IgD-negative memory B cell (primary cell): ENCODE data around the gene TP53I3. TPM values are rescaled to one million over a fixed set of nuclear protein-coding genes. Genes with fewer than 3 reads are reported as not detected.
A peak's percentile ranks its signal among the peaks of the same experiment; 100 is the strongest.
"Not testable (repeated sequence)": the region's sequence is repeated elsewhere in the genome, so short reads cannot be mapped to it uniquely, and the experiment has no call there.

ENCODE experiments used
- H3K27ac Mint-ChIP-seq, 3 donors: one replicate each; pipeline ENCODE4 v1.8.0; 2020 to 2022; ENCODE audit warnings: mild to moderate bottlenecking in 3 of 3, mixed read lengths in 3 of 3, moderate library complexity in 1 of 3
- H3K27me3 Mint-ChIP-seq: one replicate; pipeline ENCODE4 v1.8.0; 2021; ENCODE audit warnings: mixed read lengths
- H3K36me3 Mint-ChIP-seq: one replicate; pipeline ENCODE4 v1.8.0; 2020; ENCODE audit warnings: mild to moderate bottlenecking, mixed read lengths
- H3K4me1 Mint-ChIP-seq, 3 donors: one replicate each; pipeline ENCODE4 v1.8.0; 2020 to 2022; ENCODE audit warnings: mixed read lengths in 3 of 3, mild to moderate bottlenecking in 1 of 3
- H3K4me3 Mint-ChIP-seq, 4 donors: one replicate each; pipeline ENCODE4 v1.8.0; 2020 to 2022; ENCODE audit warnings: mild to moderate bottlenecking in 4 of 4, mixed read lengths in 4 of 4, moderate library complexity in 3 of 4
- H3K9me3 Mint-ChIP-seq, 3 donors: one replicate each; pipeline ENCODE4 v1.8.0; 2020 to 2021; ENCODE audit warnings: mixed read lengths in 3 of 3, mild to moderate bottlenecking in 1 of 3
- polyA plus RNA-seq: library from polyadenylated mRNA; unstranded; fragments of 300-500 nt; fragmentation: Illumina TruSeq; gene quantifications from one replicate; pipeline ENCODE4 v1.2.3, GENCODE V29; 2021

TP53I3 gene
- polyA plus RNA-seq, 1 donor from 2014 or later = 4.1 TPM

GRCh38 chr2:24107336-24107735 is 22.7 kb upstream of the TP53I3 start:
- Mint-ChIP-seq H3K27me3 (no peaks in the 10 kb centered on the region), H3K4me1 (peaks cover 3 to 9% (median 5%) of the 10 kb centered on the region in 3 donors), H3K36me3 (peaks cover 5% of the 10 kb centered on the region), H3K4me3 (no peak overlapping the region), H3K9me3 (peaks cover 4 to 18% (median 8%) of the 10 kb centered on the region in 3 donors), H3K27ac (no peak overlapping the region)

GRCh38 chr2:24106786-24107185 is 22.2 kb upstream of the TP53I3 start:
- Mint-ChIP-seq H3K4me1 (peaks cover 3 to 9% (median 9%) of the 10 kb centered on the region in 3 donors), H3K9me3 (peaks cover 4 to 18% (median 8%) of the 10 kb centered on the region in 3 donors), H3K27ac (no peak overlapping the region), H3K36me3 (peaks cover 5% of the 10 kb centered on the region), H3K4me3 (no peak overlapping the region), H3K27me3 (no peaks in the 10 kb centered on the region)

GRCh38 chr2:24105816-24106215 is 21.2 kb upstream of the TP53I3 start:
- Mint-ChIP-seq H3K4me3 (no peak overlapping the region), H3K9me3 (peaks cover 4 to 18% (median 8%) of the 10 kb centered on the region in 3 donors), H3K4me1 (peaks cover 3 to 9% (median 9%) of the 10 kb centered on the region in 3 donors)

GRCh38 chr2:24104906-24105305 is 20.3 kb upstream of the TP53I3 start:
- peaks cover 4 to 18% (median 8%) of the 10 kb centered on the region in 3 donors for H3K9me3 Mint-ChIP-seq
- no peaks in the 10 kb centered on the region for H3K27me3 Mint-ChIP-seq
- H3K36me3 Mint-ChIP-seq = peaks cover 5% of the 10 kb centered on the region
- H3K4me1 Mint-ChIP-seq = peaks cover 3 to 9% (median 9%) of the 10 kb centered on the region in 3 donors
- peak overlapping the region in 2 of 3 donors; percentile 15 to 92 for H3K27ac Mint-ChIP-seq
- H3K4me3 Mint-ChIP-seq = peak overlapping the region in 2 of 4 donors; percentile 32 to 65

More at GRCh38 chr2:24105816-24106215, 21.2 kb upstream of the TP53I3 start:
- Mint-ChIP-seq H3K27me3 (no peaks in the 10 kb centered on the region), H3K36me3 (peaks cover 5% of the 10 kb centered on the region), H3K27ac (peak overlapping the region in 1 of 3 donors; percentile 62)

GRCh38 chr2:24104110-24104650 is 19.5 kb upstream of the TP53I3 start:
- peak overlapping the region in 1 of 3 donors; percentile 76 for H3K27ac Mint-ChIP-seq
- H3K9me3 Mint-ChIP-seq = peaks cover 4 to 15% (median 11%) of the 10 kb centered on the region in 3 donors
- H3K36me3 Mint-ChIP-seq = peaks cover 5% of the 10 kb centered on the region
- H3K27me3 Mint-ChIP-seq = no peaks in the 10 kb centered on the region
- H3K4me1 Mint-ChIP-seq = peaks cover 3 to 9% (median 9%) of the 10 kb centered on the region in 3 donors
- H3K4me3 Mint-ChIP-seq = peak overlapping the region in 1 of 4 donors; percentile 5

- H3K36me3 Mint-ChIP-seq = peaks cover 9% of the 10 kb centered on the region
- H3K4me1 Mint-ChIP-seq = peaks cover 3 to 9% (median 9%) of the 10 kb centered on the region in 3 donors
- H3K9me3 Mint-ChIP-seq = peaks cover 4 to 11% (median 8%) of the 10 kb centered on the region in 3 donors
- no peak overlapping the region for H3K4me3 Mint-ChIP-seq
- no peak overlapping the region for H3K27ac Mint-ChIP-seq
- H3K27me3 Mint-ChIP-seq = no peaks in the 10 kb centered on the region
Observed at GRCh38 chr2:24102677-24103076, 18.0 kb upstream of the TP53I3 start.

GRCh38 chr2:24101992-24102391 is 17.4 kb upstream of the TP53I3 start:
- Mint-ChIP-seq H3K27ac (no peak overlapping the region), H3K4me3 (no peak overlapping the region), H3K27me3 (no peaks in the 10 kb centered on the region), H3K9me3 (peaks cover under 1 to 11% (median 4%) of the 10 kb centered on the region in 3 donors), H3K4me1 (peaks cover 3 to 9% (median 9%) of the 10 kb centered on the region in 3 donors), H3K36me3 (peaks cover 11% of the 10 kb centered on the region)

GRCh38 chr2:24100732-24101131 is 16.1 kb upstream of the TP53I3 start:
- not testable (repeated sequence) for H3K27me3 Mint-ChIP-seq, H3K9me3 Mint-ChIP-seq, H3K4me3 Mint-ChIP-seq, H3K4me1 Mint-ChIP-seq, H3K27ac Mint-ChIP-seq
- H3K36me3 Mint-ChIP-seq = peaks cover 13% of the 10 kb centered on the region

GRCh38 chr2:24095171-24095677 is 10.6 kb upstream of the TP53I3 start:
- H3K4me1 Mint-ChIP-seq = not testable (repeated sequence)

GRCh38 chr2:24093270-24093669 is 8.6 kb upstream of the TP53I3 start:
- H3K4me3 Mint-ChIP-seq, H3K27ac Mint-ChIP-seq, H3K9me3 Mint-ChIP-seq, H3K27me3 Mint-ChIP-seq, H3K4me1 Mint-ChIP-seq: not testable (repeated sequence)
- peaks cover 10% of the 10 kb centered on the region for H3K36me3 Mint-ChIP-seq

More at GRCh38 chr2:24095171-24095677, 10.6 kb upstream of the TP53I3 start:
- not testable (repeated sequence) for H3K27me3 Mint-ChIP-seq, H3K9me3 Mint-ChIP-seq, H3K4me3 Mint-ChIP-seq
- peak overlapping the region in 1 of 3 donors; percentile 35 for H3K27ac Mint-ChIP-seq
- H3K36me3 Mint-ChIP-seq = peaks cover 11% of the 10 kb centered on the region

GRCh38 chr2:24088821-24089359 is 4.3 kb upstream of the TP53I3 start:
- Mint-ChIP-seq H3K27me3 (no peaks in the 10 kb centered on the region), H3K36me3 (peaks cover 5% of the 10 kb centered on the region), H3K4me3 (no peak overlapping the region), H3K9me3 (no peaks in the 10 kb centered on the region), H3K4me1 (peaks cover 4 to 8% (median 7%) of the 10 kb centered on the region in 3 donors), H3K27ac (no peak overlapping the region)

GRCh38 chr2:24087032-24087431 is 2.4 kb upstream of the TP53I3 start:
- H3K36me3 Mint-ChIP-seq = peaks cover 5% of the 10 kb centered on the region
- no peaks in the 10 kb centered on the region for H3K27me3 Mint-ChIP-seq
- H3K4me1 Mint-ChIP-seq = peaks cover 8 to 17% (median 9%) of the 10 kb centered on the region in 3 donors
- no peaks in the 10 kb centered on the region for H3K9me3 Mint-ChIP-seq
- H3K27ac Mint-ChIP-seq = no peak overlapping the region
- peak overlapping the region in 2 of 4 donors; percentile 18 to 27 for H3K4me3 Mint-ChIP-seq

GRCh38 chr2:24086241-24086640 is 1.6 kb upstream of the TP53I3 start:
- Mint-ChIP-seq H3K4me3 (peak overlapping the region in 2 of 4 donors; percentile 18 to 25), H3K27ac (no peak overlapping the region), H3K4me1 (peaks cover 8 to 17% (median 9%) of the 10 kb centered on the region in 3 donors), H3K9me3 (no peaks in the 10 kb centered on the region), H3K27me3 (no peaks in the 10 kb centered on the region), H3K36me3 (peaks cover 7% of the 10 kb centered on the region)

GRCh38 chr2:24085200-24085489 is 511 bp upstream of the TP53I3 start:
- Mint-ChIP-seq H3K27me3 (no peaks in the 10 kb centered on the region), H3K4me3 (peak overlapping the region; percentile 92 to 100 (median 96)), H3K4me1 (peaks cover 7 to 17% (median 9%) of the 10 kb centered on the region in 3 donors), H3K27ac (peak overlapping the region in 2 of 3 donors; percentile 58 to 83), H3K36me3 (peaks cover 7% of the 10 kb centered on the region), H3K9me3 (no peaks in the 10 kb centered on the region)

- Mint-ChIP-seq H3K36me3 (peaks cover 7% of the 10 kb centered on the region), H3K4me3 (peak overlapping the region; percentile 92 to 100 (median 96)), H3K4me1 (peaks cover 9 to 17% (median 14%) of the 10 kb centered on the region in 3 donors), H3K27ac (peak overlapping the region; percentile 89 to 95 (median 93)), H3K27me3 (no peaks in the 10 kb centered on the region), H3K9me3 (no peaks in the 10 kb centered on the region)
Observed at GRCh38 chr2:24083567-24084385, 858 bp downstream of the TP53I3 start.
